PC-3 (cell line): Measurements from ENCODE around the gene MTHFS. TPM values are rescaled to one million over a fixed set of nuclear protein-coding genes. Genes with fewer than 3 reads are reported as not detected.

Experiments
- ATAC-seq: fragments of 200-7000 bp; cut with Tn5 transposase; 2 replicates; pipeline ENCODE4 v1.9.1; 2020; ENCODE audit warnings: mild to moderate bottlenecking, moderate library complexity
- BruUV-seq: library from RNA; stranded (reverse); fragments of 400-500 nt; replicated peaks from 2 replicates; lab custom pipeline; 2021; lab: Mats Ljungman, UMichigan
- CTCF ChIA-PET: fragments of 300-600 bp; sonication (Branson Sonifier 250); formaldehyde crosslinking; loops from one replicate; lab custom pipeline; 2022; ENCODE audit warnings: antibody characterized with exemption; lab: Charles Lee
- POLR2A ChIA-PET: fragments of 300-600 bp; sonication (Branson Sonifier 250); formaldehyde crosslinking; loops from one replicate; lab custom pipeline; 2022; ENCODE audit warnings: antibody characterized with exemption; ENCODE audit not compliant: unreplicated experiment; lab: Charles Lee
- DNase-seq: peaks from one replicate; pipeline ENCODE4 v3.0.0-alpha.2; 2015
- H2AFZ ChIP-seq: fragments of 300-600 bp; sonication (generic); 2 replicates; pipeline ENCODE4 v1.6.0; 2016; ENCODE audit warnings: antibody characterized with exemption, low read length
- H3F3A ChIP-seq: fragments of 300-600 bp; sonication (generic); one replicate; pipeline ENCODE4 v1.6.0; 2017; ENCODE audit warnings: antibody characterized with exemption, low read length, control low read depth, mild to moderate bottlenecking; ENCODE audit not compliant: unreplicated experiment
- H3K27ac ChIP-seq: fragments of 300-600 bp; sonication (generic); 2 replicates; pipeline ENCODE4 v1.5.1; 2016; ENCODE audit warnings: mild to moderate bottlenecking, low read length
- H3K27me3 ChIP-seq: fragments of 300-600 bp; sonication (generic); 2 replicates; pipeline ENCODE4 v1.6.1; 2016; ENCODE audit warnings: low read length, mixed read lengths
- H3K36me3 ChIP-seq: fragments of 300-600 bp; sonication (generic); 2 replicates; pipeline ENCODE4 v1.6.1; 2016; ENCODE audit warnings: low read depth, mixed run types, low read length, mixed read lengths
- H3K4me1 ChIP-seq: fragments of 300-600 bp; sonication (generic); 2 replicates; pipeline ENCODE4 v1.5.1; 2016; ENCODE audit warnings: low read length; ENCODE audit not compliant: insufficient read depth
- H3K4me2 ChIP-seq: fragments of 300-600 bp; sonication (generic); 2 replicates; pipeline ENCODE4 v1.6.0; 2016; ENCODE audit warnings: low read length
- H3K4me3 ChIP-seq: fragments of 300-600 bp; sonication (generic); 2 replicates; pipeline ENCODE4 v1.5.1; 2016; ENCODE audit warnings: mild to moderate bottlenecking, low read length, mixed read lengths
- H3K79me2 ChIP-seq: fragments of 300-600 bp; sonication (generic); 2 replicates; pipeline ENCODE4 v1.6.1; 2017; ENCODE audit warnings: low read length, mixed read lengths
- H3K9ac ChIP-seq: fragments of 300-600 bp; sonication (generic); 2 replicates; pipeline ENCODE4 v1.6.0; 2016; ENCODE audit warnings: mild to moderate bottlenecking, low read length
- H3K9me2 ChIP-seq: fragments of 300-600 bp; sonication (generic); replicated peaks from 2 replicates; pipeline ENCODE4 v1.6.1; 2016; ENCODE audit warnings: mixed run types, low read length, mixed read lengths
- H3K9me3 ChIP-seq: fragments of 300-600 bp; sonication (generic); 2 replicates; pipeline ENCODE4 v1.6.1; 2016; ENCODE audit warnings: low read length, mixed read lengths
- H4K20me1 ChIP-seq: fragments of 300-600 bp; sonication (generic); 2 replicates; pipeline ENCODE4 v1.6.1; 2016; ENCODE audit warnings: low read length, mixed read lengths
- CTCF ChIP-seq: fragments of 300-600 bp; sonication (generic); conservative IDR thresholded peaks from 2 replicates; pipeline ENCODE4 v1.5.1; 2017; ENCODE audit warnings: antibody characterized with exemption, low read depth, mild to moderate bottlenecking, low read length
- EZH2 ChIP-seq: fragments of 300-600 bp; sonication (generic); IDR thresholded peaks from one replicate; pipeline ENCODE4 v1.6.1; 2017; ENCODE audit warnings: antibody characterized with exemption, mild to moderate bottlenecking, low read length; ENCODE audit not compliant: unreplicated experiment
- EZH2phosphoT487 ChIP-seq: fragments of 300-600 bp; sonication (generic); IDR thresholded peaks from 2 replicates; pipeline ENCODE4 v1.6.1; 2018; ENCODE audit warnings: mild to moderate bottlenecking, antibody characterized with exemption, low read length, borderline replicate concordance
- intact Hi-C: fragments of 100-400 bp; cut with micrococcal nuclease; formaldehyde crosslinking; loops from 2 replicates; pipeline ENCODE4 v1.9.0; 2023
- total RNA-seq: library from RNA; depleted of rRNA; stranded (reverse); fragments of >200 nt; gene quantifications from 2 replicates; pipeline ENCODE4 v1.2.3, GENCODE V29; 2014

Gene MTHFS
- total RNA-seq, 1 experiment from 2014 or later, result 28.8 TPM

- Histone ChIP-seq H3K27ac (no peak overlapping the region), H3K4me3 (no peak overlapping the region), H3K4me2 (no peak overlapping the region), H3K9ac (no peak overlapping the region), H3K4me1 (no peaks in the 10 kb centered on the region), H3K9me3 (no peaks in the 10 kb centered on the region), H3K9me2 (no peaks in the 10 kb centered on the region), H3K27me3 (no peaks in the 10 kb centered on the region), H3K79me2 (no peaks in the 10 kb centered on the region), H3F3A (no peaks in the 10 kb centered on the region), H4K20me1 (no peaks in the 10 kb centered on the region), H3K36me3 (peaks cover 59% of the 10 kb centered on the region), H2AFZ (no peak overlapping the region)
- BruUV-seq, result no TSS peak
- DNase-seq, result no peak
- no peak for ATAC-seq
- POLR2A ChIA-PET, result no interaction called here
- CTCF ChIA-PET, result no interaction called here
- no peak for TF ChIP-seq EZH2phosphoT487
- no peak for TF ChIP-seq EZH2
- no peak for TF ChIP-seq CTCF
- intact Hi-C loops, result no loop called here
Measured at GRCh38 chr15:79884204-79884596, 12.6 kb downstream of the MTHFS start.

GRCh38 chr15:79883579-79884203 is 13.1 kb downstream of the MTHFS start:
- H3K9me2 ChIP-seq, result no peaks in the 10 kb centered on the region
- H3K79me2 ChIP-seq, result no peaks in the 10 kb centered on the region
- no peaks in the 10 kb centered on the region for H3K4me1 ChIP-seq
- H3K27me3 ChIP-seq, result no peaks in the 10 kb centered on the region
- H4K20me1 ChIP-seq, result no peaks in the 10 kb centered on the region
- H3K4me3 ChIP-seq, result no peak overlapping the region
- peaks cover 64% of the 10 kb centered on the region for H3K36me3 ChIP-seq
- CTCF ChIA-PET, result interaction anchor here (0.5 kb wide), 1 partner anchor 426 kb away, joined by 4 read pairs; no protein-coding TSS in a partner anchor
- no peaks in the 10 kb centered on the region for H3K9me3 ChIP-seq
- ATAC-seq, result no peak
- intact Hi-C loops, result no loop called here
- no peak overlapping the region for H3K27ac ChIP-seq
- no peaks in the 10 kb centered on the region for H3F3A ChIP-seq
- no peak overlapping the region for H3K9ac ChIP-seq
- no peak for DNase-seq
- POLR2A ChIA-PET, result no interaction called here
- no TSS peak for BruUV-seq
- H2AFZ ChIP-seq, result no peak overlapping the region
- TF ChIP-seq CTCF (no peak), EZH2phosphoT487 (no peak), EZH2 (no peak)
- no peak overlapping the region for H3K4me2 ChIP-seq

DNA sequence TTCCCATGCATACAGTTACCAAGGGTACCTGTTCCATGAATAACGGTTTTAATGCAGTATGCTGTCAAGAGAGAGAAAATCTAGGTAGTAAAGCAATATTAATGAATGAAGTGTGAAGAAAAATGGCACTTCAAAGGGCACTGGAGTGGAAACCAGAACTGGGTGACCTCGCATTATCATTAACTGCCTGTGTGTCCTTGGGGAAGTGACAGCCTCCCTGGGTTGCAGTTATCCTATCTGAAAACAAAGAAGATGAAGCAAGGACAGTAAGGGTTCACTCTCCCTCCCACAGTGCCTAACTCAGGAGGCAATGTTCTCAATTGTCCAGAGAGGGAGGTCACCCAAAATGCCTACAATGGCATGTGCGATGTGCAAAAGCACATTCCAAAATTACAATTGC is 15.1 kb downstream of the MTHFS start:
- Histone ChIP-seq H4K20me1 (no peaks in the 10 kb centered on the region), H3F3A (no peaks in the 10 kb centered on the region), H3K4me1 (no peaks in the 10 kb centered on the region), H3K4me3 (no peak overlapping the region), H3K27me3 (no peaks in the 10 kb centered on the region), H3K9ac (no peak overlapping the region), H3K27ac (no peak overlapping the region), H3K36me3 (peaks cover 79% of the 10 kb centered on the region), H3K79me2 (no peaks in the 10 kb centered on the region), H3K4me2 (no peak overlapping the region), H3K9me2 (no peaks in the 10 kb centered on the region), H3K9me3 (no peaks in the 10 kb centered on the region), H2AFZ (no peak overlapping the region)
- DNase-seq, result no peak
- intact Hi-C loops, result no loop called here
- ChIA-PET POLR2A (no interaction called here), CTCF (no interaction called here)
- TF ChIP-seq CTCF, result no peak
- TF ChIP-seq EZH2phosphoT487, result no peak
- TF ChIP-seq EZH2, result no peak
- BruUV-seq, result no TSS peak
- ATAC-seq, result no peak
